Measurements from ENCODE around the gene LMO2. TPM values are rescaled to one million over a fixed set of nuclear protein-coding genes. Genes with fewer than 3 reads are reported as not detected.

The LMO2 gene
- total RNA-seq, 8 experiments from 2014 or later: 1.0 to 81.7 (median 12.2) TPM

GRCh38 chr11:33877038-33877437 lies 14.8 kb downstream of the LMO2 start:
- no peaks in the 10 kb centered on the region for H3K4me1 ChIP-seq (replicated peaks in 1 of 2)
- WGBS, 10 experiments: 55 to 77% methylated on average over 3 of the region's 3 CpGs; no CpG with 5 or more reads in 8 of the 10 experiments
- no peak for ATAC-seq (replicated peaks in 6 of 8)
- in situ Hi-C loops (cut with MboI; ENCODE audit: low pct_unique_long_range_greater_than_20kb in 2 of 9, low sequenced_read_pairs in 9 of 9, unreplicated experiment in 9 of 9): no loop called here
- no peak overlapping the region for H3K27ac ChIP-seq
- no peak overlapping the region for H3K4me3 ChIP-seq

GRCh38 chr11:33875621-33876294 lies 16.1 kb downstream of the LMO2 start:
- no peak for ATAC-seq (replicated peaks in 6 of 8)
- 63 to 100% (median 92%) methylated on average over 1 to 2 of the region's 2 CpGs; no CpG with 5 or more reads in 2 of the 10 experiments for WGBS, 10 experiments
- no peak overlapping the region for H3K4me3 ChIP-seq
- in situ Hi-C loops (cut with MboI; ENCODE audit: low pct_unique_long_range_greater_than_20kb in 2 of 9, low sequenced_read_pairs in 9 of 9, unreplicated experiment in 9 of 9): no loop called here
- no peaks in the 10 kb centered on the region for H3K4me1 ChIP-seq (replicated peaks in 1 of 2)
- no peak overlapping the region for H3K27ac ChIP-seq

DNA sequence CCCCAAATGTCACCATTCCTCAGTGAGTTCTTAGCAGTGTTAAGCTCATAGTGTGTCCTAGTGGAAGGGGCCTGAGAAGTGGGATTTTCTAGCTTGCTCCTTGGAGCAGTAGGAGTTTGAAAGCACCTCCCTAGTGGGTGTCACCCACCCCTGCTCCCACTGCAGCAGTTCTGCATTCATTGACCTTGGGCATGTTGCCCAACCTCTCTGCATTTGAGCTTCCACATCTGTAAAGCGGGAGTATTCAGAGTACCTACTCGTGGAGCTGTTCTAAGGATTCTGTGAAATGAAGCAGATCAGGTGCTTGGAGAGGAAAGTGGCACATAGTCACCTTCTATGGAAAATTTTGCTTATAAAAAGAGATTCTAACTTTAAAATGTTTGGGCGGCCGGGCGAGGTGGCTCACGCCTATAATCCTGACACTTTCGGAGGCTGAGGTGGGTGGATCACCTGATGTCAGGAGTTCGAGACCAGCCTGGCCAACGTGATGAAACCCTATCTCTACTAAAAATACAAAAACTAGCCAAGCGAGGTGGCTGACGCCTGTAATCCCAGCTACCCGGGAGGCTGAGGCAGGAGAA lies 16.9 kb downstream of the LMO2 start:
- ATAC-seq (replicated peaks in 6 of 8): no peak
- in situ Hi-C loops (cut with MboI; ENCODE audit: low pct_unique_long_range_greater_than_20kb in 2 of 9, low sequenced_read_pairs in 9 of 9, unreplicated experiment in 9 of 9): loop anchor here in 7 of 9 experiments (25.0 kb wide), 3 partner anchors 87 to 487 kb away; partner anchors contain the start of gene ABTB2 (in 5 of the 7)
- 50 to 89% (median 81%) methylated on average over 2 to 6 of the region's 12 CpGs; no CpG with 5 or more reads in 3 of the 10 experiments for WGBS, 10 experiments
- Histone ChIP-seq H3K27ac (no peak overlapping the region), H3K4me3 (no peak overlapping the region), H3K4me1 (replicated peaks in 1 of 2) (peaks cover 2 to 3% of the 10 kb centered on the region in 2 donors)

DNA sequence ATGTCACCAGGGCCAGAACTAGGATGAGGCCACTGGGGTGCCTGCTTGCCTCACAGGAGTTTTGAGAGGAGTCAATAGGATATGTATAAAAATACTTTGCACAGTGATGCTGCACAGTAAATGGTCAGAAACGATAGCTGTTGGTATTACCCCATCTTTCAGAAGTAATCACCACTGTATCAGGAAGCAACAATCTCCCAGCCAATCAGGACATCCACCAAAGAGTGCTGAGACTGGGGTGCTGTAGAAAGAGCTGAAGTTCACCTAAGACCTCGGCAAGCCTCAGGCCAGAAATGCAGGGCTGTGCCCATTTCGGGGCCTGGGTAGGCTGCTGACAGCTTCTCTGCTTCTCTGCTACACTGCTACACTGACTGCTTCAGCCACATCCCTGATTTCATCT lies 17.4 kb downstream of the LMO2 start:
- 60 to 100% (median 74%) methylated on average over 1 to 3 of the region's 3 CpGs; no CpG with 5 or more reads in 3 of the 10 experiments for WGBS, 10 experiments
- no peak overlapping the region for H3K4me3 ChIP-seq
- in situ Hi-C loops (cut with MboI; ENCODE audit: low pct_unique_long_range_greater_than_20kb in 2 of 9, low sequenced_read_pairs in 9 of 9, unreplicated experiment in 9 of 9): loop anchor here in 7 of 9 experiments (25.0 kb wide), 3 partner anchors 88 to 488 kb away; partner anchors contain the start of gene ABTB2 (in 5 of the 7)
- no peak overlapping the region for H3K27ac ChIP-seq
- ATAC-seq (replicated peaks in 6 of 8): no peak
- peaks cover 2 to 3% of the 10 kb centered on the region in 2 donors for H3K4me1 ChIP-seq (replicated peaks in 1 of 2)

- H3K27ac ChIP-seq: peak overlapping the region in 1 of 2 donors; percentile 16
- in situ Hi-C loops (cut with MboI; ENCODE audit: low pct_unique_long_range_greater_than_20kb in 2 of 9, low sequenced_read_pairs in 9 of 9, unreplicated experiment in 9 of 9): loop anchor here in 8 of 9 experiments (10.0 to 25.0 kb wide), 4 partner anchors 93 to 493 kb away; partner anchors contain the start of gene ABTB2 (in 5 of the 8)
- H3K4me3 ChIP-seq: peak overlapping the region; percentile 46 to 68 (median 56)
- H3K4me1 ChIP-seq (replicated peaks in 1 of 2): peaks cover 2 to 5% of the 10 kb centered on the region in 2 donors
- peak; percentile 62 to 83 (median 78) for ATAC-seq (replicated peaks in 6 of 8)
- 0 to 2% (median 0%) methylated on average over 4 to 18 of the region's 91 CpGs; no CpG with 5 or more reads in 2 of the 10 experiments for WGBS, 10 experiments
Measured at GRCh38 chr11:33869481-33870422, 22.1 kb downstream of the LMO2 start.

DNA sequence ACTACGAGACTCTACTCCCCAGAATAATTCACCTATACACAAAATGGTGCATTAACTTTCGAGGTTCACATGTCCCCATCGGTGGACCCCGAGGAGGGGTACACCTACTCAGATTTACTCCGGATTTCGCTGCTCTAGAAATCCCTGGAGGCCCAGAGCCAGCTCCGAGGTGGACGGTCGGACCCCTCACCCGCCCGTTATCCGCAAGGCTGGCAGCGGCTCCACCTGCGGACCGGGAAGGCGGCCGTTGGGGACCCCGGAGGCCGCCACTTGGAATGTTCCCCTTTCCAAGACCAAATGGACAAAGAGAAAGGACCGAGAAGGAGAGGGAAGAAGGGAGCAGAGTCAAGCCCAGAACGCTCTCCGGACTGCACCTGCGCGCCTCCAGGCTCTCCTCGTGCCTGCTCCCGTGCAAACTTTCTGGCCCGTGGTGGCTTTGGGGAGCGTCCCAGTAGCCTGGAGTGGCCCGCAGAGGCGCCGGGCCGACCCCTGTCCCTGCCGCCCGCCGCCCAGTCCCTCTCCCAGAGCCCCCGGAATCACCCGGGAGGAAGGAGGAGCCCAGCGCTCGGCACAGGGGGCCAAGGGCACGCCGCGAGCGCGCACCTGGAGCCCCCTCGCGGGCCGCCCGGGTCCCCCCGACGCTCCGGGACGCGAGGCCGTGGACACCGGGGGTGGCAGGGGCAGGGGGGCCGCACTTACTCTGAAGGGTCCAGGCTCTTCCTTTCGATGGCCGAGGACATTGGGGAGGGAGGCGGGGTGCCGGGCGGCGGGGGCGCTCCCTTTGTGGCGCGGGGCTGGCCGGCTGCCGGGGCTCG lies 23.0 kb downstream of the LMO2 start:
- 0 to 34% (median 13%) methylated on average over 3 to 20 of the region's 68 CpGs; no CpG with 5 or more reads in 4 of the 10 experiments for WGBS, 10 experiments
- H3K4me1 ChIP-seq (replicated peaks in 1 of 2): peaks cover 2 to 5% of the 10 kb centered on the region in 2 donors
- in situ Hi-C loops (cut with MboI; ENCODE audit: low pct_unique_long_range_greater_than_20kb in 2 of 9, low sequenced_read_pairs in 9 of 9, unreplicated experiment in 9 of 9): loop anchor here in 8 of 9 experiments (10.0 to 25.0 kb wide), 4 partner anchors 93 to 493 kb away; partner anchors contain the start of gene ABTB2 (in 5 of the 8)
- H3K27ac ChIP-seq: no peak overlapping the region
- ATAC-seq (replicated peaks in 6 of 8): peak in 6 of 8 experiments; percentile 6 to 33 (median 20)
- H3K4me3 ChIP-seq: peak overlapping the region; percentile 46 to 68 (median 56)

GRCh38 chr11:33867996-33868646 lies 23.8 kb downstream of the LMO2 start:
- no peak for ATAC-seq (replicated peaks in 6 of 8)
- peak overlapping the region in 3 of 5 donors; percentile 46 to 66 (median 56) for H3K4me3 ChIP-seq
- H3K4me1 ChIP-seq (replicated peaks in 1 of 2): peaks cover 2 to 5% of the 10 kb centered on the region in 2 donors
- WGBS, 10 experiments: 0 to 72% (median 31%) methylated on average over 2 to 7 of the region's 7 CpGs
- no peak overlapping the region for H3K27ac ChIP-seq
- in situ Hi-C loops (cut with MboI; ENCODE audit: low pct_unique_long_range_greater_than_20kb in 2 of 9, low sequenced_read_pairs in 9 of 9, unreplicated experiment in 9 of 9): loop anchor here in 8 of 9 experiments (10.0 to 25.0 kb wide), 4 partner anchors 94 to 494 kb away; partner anchors contain the start of gene ABTB2 (in 5 of the 8)

GRCh38 chr11:33867561-33867960 lies 24.3 kb downstream of the LMO2 start:
- in situ Hi-C loops (cut with MboI; ENCODE audit: low pct_unique_long_range_greater_than_20kb in 2 of 9, low sequenced_read_pairs in 9 of 9, unreplicated experiment in 9 of 9): loop anchor here in 8 of 9 experiments (10.0 to 25.0 kb wide), 4 partner anchors 95 to 495 kb away; partner anchors contain the start of gene ABTB2 (in 5 of the 8)
- no peak overlapping the region for H3K27ac ChIP-seq
- no peak overlapping the region for H3K4me3 ChIP-seq
- no peak for ATAC-seq (replicated peaks in 6 of 8)
- WGBS, 10 experiments: 25 to 100% (median 71%) methylated on average over 1 of the region's 1 CpG; no CpG with 5 or more reads in 4 of the 10 experiments
- H3K4me1 ChIP-seq (replicated peaks in 1 of 2): peaks cover 5 to 7% of the 10 kb centered on the region in 2 donors

DNA sequence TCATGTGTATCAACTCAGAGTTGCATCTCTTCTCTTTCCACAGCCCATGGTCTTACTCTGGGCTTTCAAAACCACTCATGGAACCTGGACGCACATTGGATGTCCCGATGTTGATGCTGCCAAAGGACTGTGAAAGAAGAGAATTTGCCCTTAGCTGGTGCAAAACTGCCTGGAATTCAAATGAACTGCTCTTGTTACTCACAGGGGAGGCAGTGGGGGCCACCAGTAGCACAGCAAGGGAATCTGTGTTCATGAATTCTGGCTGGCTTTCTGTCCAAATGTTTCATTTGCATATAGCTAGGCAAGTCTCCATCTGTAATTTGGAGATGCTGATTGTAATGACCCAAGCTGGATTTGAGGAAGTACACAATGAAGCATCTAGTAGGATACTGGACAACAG lies 24.9 kb downstream of the LMO2 start:
- in situ Hi-C loops (cut with MboI; ENCODE audit: low pct_unique_long_range_greater_than_20kb in 2 of 9, low sequenced_read_pairs in 9 of 9, unreplicated experiment in 9 of 9): loop anchor here in 8 of 9 experiments (10.0 to 25.0 kb wide), 4 partner anchors 95 to 495 kb away; partner anchors contain the start of gene ABTB2 (in 5 of the 8)
- no peak for ATAC-seq (replicated peaks in 6 of 8)

DNA sequence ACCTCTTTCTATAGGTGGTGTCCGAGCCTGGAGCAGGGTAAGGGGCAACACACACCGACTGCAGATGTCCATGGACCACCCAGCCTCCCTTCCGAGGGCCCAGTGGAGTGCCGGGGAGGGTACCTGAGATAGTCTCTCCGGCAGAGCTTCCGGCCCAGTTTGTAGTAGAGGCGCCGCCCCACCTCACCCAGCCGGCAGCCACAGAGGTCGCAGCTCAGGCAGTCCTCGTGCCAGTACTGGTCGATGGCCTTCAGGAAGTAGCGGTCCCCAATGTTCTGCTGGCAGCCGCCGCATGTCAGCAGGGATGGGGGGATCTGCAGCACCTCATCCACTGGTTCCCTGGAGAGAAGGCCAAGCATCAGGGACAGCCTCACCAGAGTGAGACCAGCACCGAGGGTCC lies 27.4 kb downstream of the LMO2 start:
- Histone ChIP-seq H3K4me1 (replicated peaks in 1 of 2) (peaks cover 2 to 18% of the 10 kb centered on the region in 2 donors), H3K4me3 (no peak overlapping the region), H3K27ac (no peak overlapping the region)
- in situ Hi-C loops (cut with MboI; ENCODE audit: low pct_unique_long_range_greater_than_20kb in 2 of 9, low sequenced_read_pairs in 9 of 9, unreplicated experiment in 9 of 9): loop anchor here in 8 of 9 experiments (10.0 to 25.0 kb wide), 4 partner anchors 98 to 498 kb away; partner anchors contain the start of gene ABTB2 (in 5 of the 8)
- 75 to 100% (median 90%) methylated on average over 1 to 12 of the region's 16 CpGs; no CpG with 5 or more reads in 5 of the 10 experiments for WGBS, 10 experiments
- ATAC-seq (replicated peaks in 6 of 8): no peak

More for the DNA sequence above, 24.9 kb downstream of the LMO2 start:
- H3K4me1 ChIP-seq (replicated peaks in 1 of 2): peaks cover 5 to 14% of the 10 kb centered on the region in 2 donors
- no peak overlapping the region for H3K27ac ChIP-seq
- WGBS, 10 experiments: 65 to 100% (median 88%) methylated on average over 1 to 2 of the region's 2 CpGs; no CpG with 5 or more reads in 3 of the 10 experiments
- no peak overlapping the region for H3K4me3 ChIP-seq

All from motor neuron (in vitro differentiated cells).